Measurements from ENCODE around the gene MAOA.
"Not testable (repeated sequence)": the region's sequence is repeated elsewhere in the genome, so short reads cannot be mapped to it uniquely, and the experiment has no call there.

MAOA gene

DNA sequence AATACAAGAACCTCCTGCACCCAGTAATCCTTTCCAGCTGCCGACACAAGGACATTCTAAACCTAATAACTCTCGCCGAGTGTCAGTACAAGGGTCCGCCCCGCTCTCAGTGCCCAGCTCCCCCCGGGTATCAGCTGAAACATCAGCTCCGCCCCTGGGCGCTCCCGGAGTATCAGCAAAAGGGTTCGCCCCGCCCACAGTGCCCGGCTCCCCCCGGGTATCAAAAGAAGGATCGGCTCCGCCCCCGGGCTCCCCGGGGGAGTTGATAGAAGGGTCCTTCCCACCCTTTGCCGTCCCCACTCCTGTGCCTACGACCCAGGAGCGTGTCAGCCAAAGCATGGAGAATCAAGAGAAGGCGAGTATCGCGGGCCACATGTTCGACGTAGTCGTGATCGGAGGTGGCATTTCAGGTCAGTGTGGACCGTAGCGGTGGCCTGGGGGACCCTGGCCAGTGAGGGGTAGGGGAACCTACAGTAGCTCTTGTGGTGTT lies at the start of gene MAOA:
MAOA (plus strand) TSS at position 295 of the 490 bp plus-strand sequence; CDS start at position 338, 43 bp downstream.
- DNase-seq: peak; percentile 59

DNA sequence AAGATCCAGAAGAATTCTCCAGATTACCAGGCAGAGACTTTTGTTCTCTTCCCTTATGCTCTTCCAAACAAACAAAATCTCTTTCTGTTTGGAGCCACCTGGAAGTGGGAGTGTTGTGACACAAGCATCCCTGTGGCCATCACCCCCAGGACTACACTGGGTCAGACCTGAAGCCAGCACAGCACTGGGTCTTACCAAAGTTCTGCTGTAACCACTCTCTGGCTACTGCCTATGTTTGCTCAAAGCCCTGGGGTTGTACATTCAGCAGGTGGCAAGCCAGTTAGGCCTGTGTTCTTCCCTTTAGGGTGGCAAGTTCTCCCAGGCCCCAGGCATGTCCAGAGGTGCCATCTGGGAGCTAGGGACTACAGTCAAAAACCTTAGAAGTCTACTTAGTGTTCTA lies 43.7 kb upstream of the MAOA start:
- DNase-seq: no peak

DNA sequence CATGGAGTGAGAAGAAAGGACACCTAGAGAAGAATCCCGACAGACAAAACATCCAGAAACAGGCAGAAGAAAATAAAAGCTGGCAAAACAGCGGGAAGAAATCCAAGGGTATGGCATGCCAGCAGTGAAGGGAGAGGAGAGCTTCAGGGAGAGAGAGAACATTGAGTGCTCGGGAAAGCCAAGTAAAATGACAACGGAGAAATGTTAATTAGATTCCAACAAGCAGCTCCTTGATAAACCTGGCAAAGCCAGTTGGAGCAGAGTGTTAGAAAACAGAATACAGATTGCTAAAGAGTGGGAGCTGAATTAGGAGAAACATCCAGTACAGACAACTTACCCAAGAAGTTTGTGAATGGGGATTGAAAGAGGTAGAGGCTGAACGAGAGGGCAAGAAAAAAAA lies 40.4 kb upstream of the MAOA start:
- no peak for DNase-seq

GRCh38 chrX:43618366-43619205 lies 37.5 kb upstream of the MAOA start:
- DNase-seq: peak; percentile 3

DNA sequence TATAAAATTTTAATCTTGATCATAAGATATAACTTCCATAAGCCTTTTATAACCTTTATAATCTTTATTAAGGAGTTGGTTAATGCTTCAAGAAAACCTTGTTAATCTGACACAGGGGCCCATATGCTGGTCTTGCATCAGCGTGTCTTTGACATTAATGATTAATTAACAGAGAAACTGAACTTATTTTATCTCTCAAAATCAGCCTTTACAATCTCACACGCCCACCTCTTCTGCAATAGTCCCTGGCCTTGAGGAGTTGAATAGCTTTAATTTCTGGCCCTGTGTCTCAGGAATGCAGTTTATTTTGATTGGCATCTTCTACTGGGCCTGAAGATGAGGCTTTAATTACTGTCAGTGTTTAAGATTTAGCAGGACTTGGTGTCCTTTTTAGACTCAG lies 36.2 kb upstream of the MAOA start:
- DNase-seq: not testable (repeated sequence)

DNA sequence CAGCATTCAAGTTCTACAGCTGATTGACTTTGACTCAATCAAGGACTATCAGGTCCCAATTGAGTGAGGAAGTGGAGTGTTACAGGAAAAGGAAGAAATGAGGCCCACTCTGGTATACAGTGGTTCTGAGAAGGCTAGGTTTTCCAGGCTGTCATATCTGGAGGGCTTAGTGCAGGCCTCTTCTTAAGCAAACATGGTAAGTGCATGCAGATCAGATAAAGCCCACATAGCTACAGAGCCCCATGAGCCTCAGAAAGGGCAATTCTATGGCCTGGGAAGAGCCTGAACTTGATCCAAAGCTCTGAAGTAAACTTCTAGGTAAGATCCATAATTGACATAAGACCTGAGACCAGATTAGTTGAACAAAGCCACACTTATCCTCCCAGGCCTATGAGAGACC lies 29.0 kb upstream of the MAOA start:
- peak; percentile 8 for DNase-seq

- no peak for DNase-seq
Observed at GRCh38 chrX:43627669-43628068, 28.4 kb upstream of the MAOA start.

GRCh38 chrX:43629229-43629628 lies 26.9 kb upstream of the MAOA start:
- DNase-seq: no peak

DNA sequence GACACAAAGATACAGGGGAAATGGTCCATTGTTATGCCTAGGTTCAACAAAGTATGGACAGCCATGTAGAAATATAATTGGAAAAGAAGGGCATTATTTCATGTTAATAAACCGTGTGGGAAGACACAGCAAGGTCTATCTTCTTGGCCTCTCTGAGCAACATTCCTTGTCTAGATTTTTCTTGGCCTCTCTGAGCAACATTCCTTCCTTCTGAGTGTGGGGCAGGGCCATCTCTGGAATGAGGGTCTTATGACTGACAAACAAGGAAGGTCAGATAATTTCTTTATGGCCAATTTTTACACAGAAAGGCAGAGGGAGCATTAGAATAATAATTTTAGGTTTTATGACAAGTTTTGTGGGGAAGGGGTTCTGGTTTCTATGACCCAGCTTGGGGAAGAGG lies 24.3 kb upstream of the MAOA start:
- DNase-seq: no peak

DNA sequence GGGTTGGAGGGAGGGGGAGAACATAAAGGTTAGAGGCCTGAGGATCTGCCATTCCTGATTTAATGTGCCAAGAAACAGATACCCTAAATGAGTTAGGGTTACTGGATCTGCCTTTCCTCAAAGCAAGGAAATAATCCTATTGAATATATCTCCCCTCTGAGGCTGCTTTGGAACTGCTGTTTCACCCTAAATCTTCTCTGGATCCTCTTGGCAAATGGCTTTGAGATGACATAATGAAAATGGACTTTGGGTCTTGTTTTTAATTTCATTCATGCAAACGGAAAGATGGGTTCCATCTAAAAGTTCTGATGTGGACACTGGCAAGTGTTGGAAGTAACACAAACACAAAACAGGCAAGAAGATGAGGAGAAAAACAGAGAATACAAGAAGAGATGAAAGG lies 23.0 kb upstream of the MAOA start:
- no peak for DNase-seq

- no peak for DNase-seq
Observed at GRCh38 chrX:43633757-43634156, 22.3 kb upstream of the MAOA start.

DNA sequence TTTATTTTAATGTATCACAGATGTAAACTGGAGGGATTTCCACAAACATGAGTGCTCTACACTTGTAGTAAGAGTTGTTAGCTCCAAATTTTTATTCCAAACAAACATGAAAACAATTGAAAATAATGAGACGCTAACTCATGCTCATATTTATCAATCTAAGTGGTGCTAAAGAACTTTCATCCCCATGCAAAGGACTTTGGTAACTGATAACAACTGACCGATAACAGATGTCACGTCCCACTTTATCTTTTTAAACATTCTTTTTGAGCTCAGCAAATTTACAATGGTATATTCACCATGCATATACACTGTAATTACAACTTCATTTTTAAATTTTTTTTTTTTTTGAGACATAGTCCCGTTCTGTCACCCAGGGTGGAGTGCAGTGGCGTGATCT lies 15.6 kb upstream of the MAOA start:
- DNase-seq: no peak

GRCh38 chrX:43641691-43642090 lies 14.4 kb upstream of the MAOA start:
- DNase-seq: no peak

GRCh38 chrX:43643201-43643600 lies 12.9 kb upstream of the MAOA start:
- peak; percentile 79 for DNase-seq

DNA sequence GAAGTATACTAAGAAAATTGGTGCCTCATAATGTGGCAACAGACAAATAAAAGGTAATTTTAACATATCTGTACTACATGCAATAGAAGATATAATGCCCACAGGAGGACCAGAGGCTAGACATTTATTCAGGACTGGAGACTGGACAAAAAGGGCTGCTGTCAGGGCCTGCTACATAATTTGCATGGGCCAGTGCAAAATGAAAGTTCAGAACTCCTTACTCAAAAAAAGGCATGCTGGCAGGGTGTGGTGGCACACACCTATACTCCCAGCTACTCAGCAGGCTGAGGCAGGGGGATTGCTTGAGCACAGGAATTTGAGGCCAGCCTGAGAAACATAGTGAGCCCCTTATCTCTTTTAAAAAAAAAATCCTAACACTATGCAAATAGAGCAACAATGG lies 12.4 kb upstream of the MAOA start:
- DNase-seq: peak; percentile 54

- peak; percentile 80 for DNase-seq
Observed at GRCh38 chrX:43644124-43644701, 11.9 kb upstream of the MAOA start.

DNA sequence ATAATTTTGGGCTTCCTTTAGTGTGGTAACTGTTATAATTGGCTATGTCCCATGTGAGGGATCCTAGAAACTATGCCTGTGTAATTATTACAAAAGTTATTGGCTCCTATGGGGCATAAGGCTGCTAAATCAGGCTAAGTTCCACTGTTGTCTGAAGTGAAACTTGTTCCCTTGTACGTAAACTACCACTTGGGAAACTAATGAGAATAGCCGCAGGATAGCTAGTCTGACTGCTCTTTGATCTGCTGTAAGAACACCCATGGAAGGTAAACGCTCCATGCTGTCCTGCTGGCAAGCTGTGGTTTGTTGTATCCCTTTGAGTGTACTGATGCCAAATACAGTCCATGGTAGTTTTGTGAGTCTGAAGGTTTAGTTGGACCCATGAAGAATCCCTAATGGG lies 9.3 kb upstream of the MAOA start:
- DNase-seq: no peak

DNA sequence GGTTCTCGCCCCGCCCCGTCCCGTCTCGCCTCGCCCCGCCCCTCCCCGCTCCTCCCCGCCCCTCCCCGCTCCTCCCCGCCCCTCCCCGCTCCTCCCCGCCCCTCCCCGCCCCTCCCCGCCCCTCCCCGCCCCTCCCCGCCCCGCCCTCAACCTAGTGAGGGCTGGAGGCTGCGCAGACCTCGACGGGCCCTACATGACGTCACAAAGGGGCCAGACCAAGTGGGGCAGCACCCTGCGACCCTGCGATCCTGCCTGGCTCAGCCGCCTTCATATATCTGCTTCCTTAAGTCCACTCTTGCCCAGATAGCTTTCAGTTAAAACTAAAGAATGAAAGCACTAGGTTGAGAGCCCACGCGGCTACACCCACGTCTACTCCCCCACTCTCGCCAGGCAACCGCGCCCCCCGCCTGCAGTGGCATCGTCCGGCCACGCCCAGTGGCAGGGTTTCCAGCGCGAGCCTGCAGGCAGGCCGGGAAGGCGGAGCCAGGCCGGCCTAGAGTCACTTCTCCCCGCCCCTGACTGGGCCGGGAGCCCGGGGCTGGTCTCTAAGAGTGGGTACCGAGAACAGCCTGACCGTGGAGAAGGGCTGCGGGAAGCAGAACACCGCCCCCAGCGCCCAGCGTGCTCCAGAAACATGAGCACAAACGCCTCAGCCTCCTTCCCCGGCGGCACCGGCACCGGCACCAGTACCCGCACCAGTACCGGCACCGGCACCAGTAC lies 1.5 kb upstream of the MAOA start:
- DNase-seq: peak; percentile 95

DNA sequence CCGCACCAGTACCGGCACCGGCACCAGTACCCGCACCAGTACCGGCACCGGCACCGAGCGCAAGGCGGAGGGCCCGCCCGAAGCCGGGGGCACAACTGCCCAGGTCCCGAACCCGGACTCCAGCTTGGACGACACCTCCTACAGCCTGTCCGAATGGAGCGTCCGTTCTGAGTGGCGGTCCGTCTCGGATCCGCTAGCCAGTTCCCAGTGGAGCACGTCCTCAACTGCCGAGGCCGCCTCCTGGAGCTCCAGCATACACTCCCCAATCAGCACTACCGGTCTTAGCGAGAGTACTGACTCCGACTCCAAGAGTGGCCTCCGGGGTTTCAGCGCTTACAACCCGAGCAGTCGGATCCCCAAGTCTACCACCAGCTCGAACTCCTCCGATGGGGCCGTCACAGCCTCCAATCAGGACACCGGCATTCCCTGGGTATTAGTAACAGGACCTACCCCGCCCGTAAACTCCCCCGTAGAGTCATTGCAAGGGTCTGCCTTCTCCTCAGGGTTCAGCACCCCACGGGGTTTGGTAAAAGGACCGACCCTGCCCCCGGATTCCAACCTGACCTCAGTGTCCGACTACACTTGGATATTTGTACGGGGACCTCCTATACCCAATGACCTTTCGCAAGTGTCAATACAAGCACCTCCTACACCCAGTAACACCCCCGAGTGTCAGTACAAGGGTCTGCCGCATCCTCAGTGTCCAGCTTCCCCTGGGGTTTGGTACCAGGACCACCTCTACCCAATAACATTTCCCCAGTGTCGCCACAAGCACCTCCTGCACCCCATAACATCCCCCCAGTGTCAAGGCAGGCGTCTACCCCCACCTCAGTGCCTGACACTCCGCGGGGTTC lies 721 bp upstream of the MAOA start:
- peak; percentile 42 for DNase-seq

GRCh38 chrX:43657671-43658070 lies 1.6 kb downstream of the MAOA start:
- peak; percentile 13 for DNase-seq

DNA sequence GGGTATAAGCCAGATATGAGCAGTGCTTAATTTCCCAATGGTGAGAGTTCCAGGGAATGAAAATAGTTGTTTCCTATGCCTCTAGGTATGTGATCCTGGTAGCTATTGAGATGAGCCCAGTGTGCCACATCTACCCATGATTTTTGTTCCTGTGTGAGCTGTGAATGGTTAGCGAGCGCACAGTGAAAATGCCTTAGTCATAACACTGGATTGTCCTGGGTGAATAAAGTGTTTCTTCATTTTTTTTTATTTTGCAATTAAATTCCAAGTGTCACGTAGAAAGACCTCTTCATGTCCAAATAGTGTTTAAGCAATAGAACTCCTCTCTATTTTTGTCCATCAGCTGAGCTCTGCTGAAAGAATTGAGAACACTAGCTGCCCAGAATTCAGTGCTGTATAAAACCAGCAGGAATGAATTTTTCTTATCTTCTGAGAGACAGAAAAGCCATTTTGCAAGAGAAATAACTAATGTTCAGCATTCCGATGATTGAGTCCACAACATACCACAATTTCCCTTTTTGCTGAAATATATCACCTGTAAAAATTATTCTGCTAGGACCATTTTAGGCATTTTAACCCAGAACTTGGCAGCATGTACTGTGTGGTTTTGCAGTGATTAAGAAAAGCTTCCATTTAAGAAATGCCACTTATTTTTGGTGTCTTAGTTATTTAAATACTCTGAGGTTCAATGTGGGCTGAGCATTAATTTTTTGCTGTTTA lies 5.6 kb downstream of the MAOA start:
- no peak for DNase-seq

DNA sequence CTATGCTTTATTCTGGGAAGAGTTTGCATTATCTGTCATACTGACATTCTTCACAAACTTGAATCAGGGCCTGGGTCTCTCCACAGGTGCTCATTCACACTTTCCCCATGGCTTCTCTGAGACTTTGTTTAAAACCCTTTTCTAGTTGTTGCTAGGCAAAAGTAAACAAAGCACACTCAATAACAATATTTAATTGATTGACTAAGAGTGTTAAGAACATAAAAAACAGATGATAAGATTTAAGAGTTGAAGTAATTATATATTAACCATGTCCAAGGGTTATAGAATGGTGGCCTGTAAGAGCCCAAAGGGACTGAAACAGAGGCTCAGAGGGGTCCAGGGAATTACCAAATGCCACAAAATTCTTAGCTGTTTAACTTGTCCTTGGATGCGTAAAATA lies 7.1 kb downstream of the MAOA start:
- DNase-seq: no peak
